ENCODE measurements around the gene DLG2.
A peak's percentile ranks its signal among the peaks of the same experiment; 100 is the strongest.

The DLG2 gene

DNA sequence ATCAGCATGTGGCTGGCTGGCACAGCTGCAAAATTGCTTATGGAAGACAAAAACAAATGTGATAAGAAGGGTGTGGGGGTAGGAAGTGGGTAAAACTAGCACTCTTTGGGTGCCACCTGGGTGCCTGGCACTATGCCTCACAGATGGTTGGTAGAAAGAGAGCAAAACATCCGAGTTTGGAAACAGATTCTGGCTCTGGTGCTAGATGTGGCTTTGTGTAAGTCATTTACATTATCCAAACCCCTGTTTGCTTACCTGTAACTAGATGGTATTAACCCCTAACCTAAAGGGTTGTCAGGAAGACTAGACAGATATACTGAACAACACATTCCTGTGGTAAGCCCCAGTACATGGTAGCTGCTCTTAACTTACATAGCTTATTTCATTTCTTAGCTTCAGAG, 905.6 kb downstream of the DLG2 start:
- TF ChIP-seq, protein P1, sequence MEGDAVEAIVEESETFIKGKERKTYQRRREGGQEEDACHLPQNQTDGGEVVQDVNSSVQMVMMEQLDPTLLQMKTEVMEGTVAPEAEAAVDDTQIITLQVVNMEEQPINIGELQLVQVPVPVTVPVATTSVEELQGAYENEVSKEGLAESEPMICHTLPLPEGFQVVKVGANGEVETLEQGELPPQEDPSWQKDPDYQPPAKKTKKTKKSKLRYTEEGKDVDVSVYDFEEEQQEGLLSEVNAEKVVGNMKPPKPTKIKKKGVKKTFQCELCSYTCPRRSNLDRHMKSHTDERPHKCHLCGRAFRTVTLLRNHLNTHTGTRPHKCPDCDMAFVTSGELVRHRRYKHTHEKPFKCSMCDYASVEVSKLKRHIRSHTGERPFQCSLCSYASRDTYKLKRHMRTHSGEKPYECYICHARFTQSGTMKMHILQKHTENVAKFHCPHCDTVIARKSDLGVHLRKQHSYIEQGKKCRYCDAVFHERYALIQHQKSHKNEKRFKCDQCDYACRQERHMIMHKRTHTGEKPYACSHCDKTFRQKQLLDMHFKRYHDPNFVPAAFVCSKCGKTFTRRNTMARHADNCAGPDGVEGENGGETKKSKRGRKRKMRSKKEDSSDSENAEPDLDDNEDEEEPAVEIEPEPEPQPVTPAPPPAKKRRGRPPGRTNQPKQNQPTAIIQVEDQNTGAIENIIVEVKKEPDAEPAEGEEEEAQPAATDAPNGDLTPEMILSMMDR (IDR thresholded peaks at IDR 0.05; ENCODE audit: borderline replicate concordance, control extremely low read depth, extremely low read depth, insufficient read depth, missing control alignments), result no peak
- no peak for DNase-seq (ENCODE audit: low spot score)
- in situ Hi-C loops (cut with MboI; ENCODE audit: low sequenced_read_pairs, unreplicated experiment), result no loop called here

DNA sequence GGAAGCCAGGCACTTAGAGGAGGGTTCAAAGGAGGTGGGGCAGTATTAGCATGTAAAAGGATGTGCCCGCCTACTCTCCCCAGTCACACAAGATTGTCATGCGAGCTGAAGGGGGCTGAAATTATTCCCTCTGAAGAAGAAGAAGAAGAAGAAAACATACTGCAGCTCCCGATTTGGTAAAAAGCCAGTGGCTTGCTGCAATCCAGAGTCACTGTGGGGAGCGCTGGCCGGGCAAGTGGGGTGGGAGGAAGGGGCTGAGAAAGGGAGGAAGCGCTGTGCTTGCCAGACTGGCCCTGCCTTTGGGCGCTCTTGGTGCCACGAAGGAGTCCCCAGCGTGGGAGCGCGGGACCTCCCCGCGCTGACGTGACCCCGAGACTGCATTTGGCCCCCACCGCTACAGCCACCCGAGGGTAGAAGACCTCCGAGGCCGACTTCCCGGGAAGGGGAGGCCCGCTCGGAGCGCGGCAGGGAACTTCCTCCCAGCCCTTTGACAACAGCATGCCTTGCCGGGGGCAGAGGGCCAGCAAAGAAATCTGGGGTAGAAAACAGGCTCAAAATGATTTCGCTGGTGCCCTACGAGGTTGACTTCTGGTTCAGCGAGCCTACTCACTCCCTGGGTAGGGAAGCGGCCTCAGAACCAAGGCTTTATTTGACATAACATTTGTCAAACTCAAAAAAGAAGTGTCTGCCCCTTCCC, 906.3 kb downstream of the DLG2 start:
- in situ Hi-C loops (cut with MboI; ENCODE audit: low sequenced_read_pairs, unreplicated experiment), result no loop called here

DNA sequence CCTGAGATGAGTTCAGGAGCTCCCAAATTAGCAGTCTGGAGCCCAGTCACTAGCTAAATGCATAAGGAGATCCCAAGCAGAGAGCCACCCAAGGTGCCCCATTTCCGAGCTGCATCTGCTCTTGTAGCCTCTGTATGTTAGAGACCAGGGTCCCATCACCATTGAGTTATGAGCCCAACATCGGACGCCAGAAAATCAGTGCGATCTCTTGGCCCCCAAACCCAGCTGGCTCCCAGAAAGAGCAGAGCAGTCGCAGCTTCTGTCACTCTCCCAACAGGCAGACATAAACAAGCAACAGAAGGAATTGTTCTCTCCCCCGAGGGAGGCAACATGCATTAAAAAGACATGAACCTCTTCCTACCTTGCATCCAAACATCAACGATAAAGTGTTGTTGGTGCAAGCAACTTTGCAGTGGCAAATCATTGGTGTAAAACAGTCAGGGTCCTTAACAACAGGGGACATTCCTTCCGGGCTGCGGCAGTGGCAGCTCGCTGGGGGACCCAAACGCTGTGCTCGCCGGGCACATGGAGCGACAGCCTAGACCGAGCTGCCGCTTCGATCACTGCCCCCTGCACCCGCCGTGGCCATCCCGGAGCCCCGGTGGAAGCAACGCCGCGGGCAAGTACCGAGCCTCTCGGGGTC, 907.1 kb downstream of the DLG2 start:
- TF ChIP-seq, protein P1 (IDR thresholded peaks at IDR 0.05; ENCODE audit: borderline replicate concordance, control extremely low read depth, extremely low read depth, insufficient read depth, missing control alignments), result no peak
- in situ Hi-C loops (cut with MboI; ENCODE audit: low sequenced_read_pairs, unreplicated experiment), result no loop called here
- no peak for DNase-seq (ENCODE audit: low spot score)

More for the DNA sequence above, 906.3 kb downstream of the DLG2 start:
- TF ChIP-seq, protein P1 (IDR thresholded peaks at IDR 0.05; ENCODE audit: borderline replicate concordance, control extremely low read depth, extremely low read depth, insufficient read depth, missing control alignments), result no peak
- DNase-seq (ENCODE audit: low spot score), result no peak

DNA sequence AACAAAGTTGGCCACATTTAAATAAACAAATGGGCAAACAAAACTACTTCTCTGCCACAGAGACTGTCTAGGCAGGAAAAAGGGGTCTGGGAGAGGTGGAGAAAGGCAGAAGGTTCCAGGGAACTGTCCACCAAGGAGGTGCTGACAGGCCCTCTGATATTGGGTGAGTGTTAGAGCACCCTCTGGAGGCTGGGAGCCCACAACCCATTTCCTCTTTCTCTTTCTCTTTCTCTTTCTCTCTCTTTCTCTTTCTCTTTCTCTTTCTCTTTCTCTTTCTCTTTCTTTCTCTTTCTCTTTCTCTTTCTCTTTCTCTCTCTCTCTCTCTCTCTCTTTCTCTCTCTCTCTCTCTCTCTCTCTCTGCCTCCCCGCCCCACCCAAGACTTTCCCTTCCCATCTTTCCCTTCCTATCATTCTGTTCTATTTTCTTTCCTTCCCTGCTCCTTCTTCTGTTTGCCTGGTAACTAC, 912.8 kb downstream of the DLG2 start:
- in situ Hi-C loops (cut with MboI; ENCODE audit: low sequenced_read_pairs, unreplicated experiment), result no loop called here
- peak; percentile 35 for DNase-seq (ENCODE audit: low spot score)
- TF ChIP-seq, protein P1 (IDR thresholded peaks at IDR 0.05; ENCODE audit: borderline replicate concordance, control extremely low read depth, extremely low read depth, insufficient read depth, missing control alignments), result peak; percentile 25

DNA sequence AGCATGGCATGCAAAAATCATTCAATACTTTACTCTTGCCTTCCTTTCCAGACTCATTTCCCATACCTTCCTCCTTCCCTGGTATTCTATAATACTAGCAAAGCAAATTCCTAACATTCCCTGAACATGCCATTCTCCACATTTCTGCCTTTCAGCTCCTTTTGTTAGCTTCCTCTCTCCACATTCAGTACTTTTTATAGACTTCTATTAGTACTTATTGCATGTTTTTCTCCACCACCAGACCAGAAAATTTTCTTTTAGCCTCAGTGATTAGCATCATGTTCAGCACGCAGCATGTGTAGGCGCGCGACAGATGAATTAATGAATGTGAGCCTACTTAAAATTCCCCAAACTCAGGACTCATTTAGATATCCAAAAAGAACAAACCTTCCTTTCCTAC, 935.3 kb downstream of the DLG2 start:
- DNase-seq (ENCODE audit: low spot score), result no peak
- TF ChIP-seq, protein P1 (IDR thresholded peaks at IDR 0.05; ENCODE audit: borderline replicate concordance, control extremely low read depth, extremely low read depth, insufficient read depth, missing control alignments), result no peak
- in situ Hi-C loops (cut with MboI; ENCODE audit: low sequenced_read_pairs, unreplicated experiment), result no loop called here

DNA sequence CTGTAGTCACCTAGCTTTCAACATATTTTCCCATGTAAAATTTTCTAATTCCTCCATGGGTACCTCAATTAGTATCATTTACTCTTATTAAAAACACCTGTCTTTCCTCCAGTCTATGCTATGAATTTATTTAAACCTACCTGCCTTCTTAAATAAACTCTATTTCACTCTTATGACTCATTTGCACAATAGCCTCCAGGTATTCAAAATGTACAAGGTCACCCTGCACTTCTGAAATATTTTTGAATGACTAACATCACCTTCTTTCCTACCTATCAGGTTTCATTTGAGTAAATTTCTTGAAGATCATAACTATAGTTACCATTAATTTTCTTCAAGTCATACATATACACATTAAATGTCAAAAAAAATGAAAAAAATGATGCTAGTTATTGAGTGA, 939.7 kb downstream of the DLG2 start:
- DNase-seq (ENCODE audit: low spot score), result no peak
- TF ChIP-seq, protein P1 (IDR thresholded peaks at IDR 0.05; ENCODE audit: borderline replicate concordance, control extremely low read depth, extremely low read depth, insufficient read depth, missing control alignments), result no peak
- in situ Hi-C loops (cut with MboI; ENCODE audit: low sequenced_read_pairs, unreplicated experiment), result no loop called here
